ENCODE measurements around the gene PSMD3. TPM values are rescaled to one million over a fixed set of nuclear protein-coding genes. Genes with fewer than 3 reads are reported as not detected.
A peak's percentile ranks its signal among the peaks of the same experiment; 100 is the strongest.

The PSMD3 gene
- total RNA-seq, 1 donor from 2014 or later: 86.9 TPM

DNA sequence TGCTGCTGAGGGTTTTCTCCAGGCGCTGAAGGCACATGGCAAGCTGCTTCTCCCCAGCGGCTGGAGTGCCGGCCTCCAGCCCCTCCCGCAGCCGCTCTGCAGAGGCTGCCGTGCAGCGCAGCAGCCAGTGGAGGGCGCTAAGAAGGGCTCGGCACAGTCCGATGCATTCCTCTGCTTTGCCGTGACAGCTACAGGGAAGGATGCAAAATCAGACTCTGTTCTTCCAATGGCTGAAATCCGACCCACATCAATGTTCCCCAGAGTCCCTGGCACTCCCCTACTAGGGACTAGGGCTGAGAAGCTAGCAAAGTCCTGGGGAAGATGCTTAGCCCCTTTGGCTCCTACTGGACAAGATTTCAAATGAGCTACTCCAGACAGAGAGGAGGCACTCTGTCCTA is 54.6 kb downstream of the PSMD3 start:
- TF ChIP-seq, protein P1, sequence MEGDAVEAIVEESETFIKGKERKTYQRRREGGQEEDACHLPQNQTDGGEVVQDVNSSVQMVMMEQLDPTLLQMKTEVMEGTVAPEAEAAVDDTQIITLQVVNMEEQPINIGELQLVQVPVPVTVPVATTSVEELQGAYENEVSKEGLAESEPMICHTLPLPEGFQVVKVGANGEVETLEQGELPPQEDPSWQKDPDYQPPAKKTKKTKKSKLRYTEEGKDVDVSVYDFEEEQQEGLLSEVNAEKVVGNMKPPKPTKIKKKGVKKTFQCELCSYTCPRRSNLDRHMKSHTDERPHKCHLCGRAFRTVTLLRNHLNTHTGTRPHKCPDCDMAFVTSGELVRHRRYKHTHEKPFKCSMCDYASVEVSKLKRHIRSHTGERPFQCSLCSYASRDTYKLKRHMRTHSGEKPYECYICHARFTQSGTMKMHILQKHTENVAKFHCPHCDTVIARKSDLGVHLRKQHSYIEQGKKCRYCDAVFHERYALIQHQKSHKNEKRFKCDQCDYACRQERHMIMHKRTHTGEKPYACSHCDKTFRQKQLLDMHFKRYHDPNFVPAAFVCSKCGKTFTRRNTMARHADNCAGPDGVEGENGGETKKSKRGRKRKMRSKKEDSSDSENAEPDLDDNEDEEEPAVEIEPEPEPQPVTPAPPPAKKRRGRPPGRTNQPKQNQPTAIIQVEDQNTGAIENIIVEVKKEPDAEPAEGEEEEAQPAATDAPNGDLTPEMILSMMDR (IDR thresholded peaks at IDR 0.05): peak; percentile 80
- H3K9me3 Mint-ChIP-seq (ENCODE audit: low read depth): no peaks in the 10 kb centered on the region
- no peak overlapping the region for H3K4me3 Mint-ChIP-seq (ENCODE audit: unreplicated experiment)
- no peak overlapping the region for H3K27ac Mint-ChIP-seq (ENCODE audit: unreplicated experiment)
- H3K36me3 Mint-ChIP-seq (ENCODE audit: low read depth): peaks cover 27% of the 10 kb centered on the region
- no peak for DNase-seq (ENCODE audit: low spot score)
- H3K4me1 Mint-ChIP-seq (ENCODE audit: low read depth): peaks cover 11% of the 10 kb centered on the region
- no peaks in the 10 kb centered on the region for H3K27me3 Mint-ChIP-seq (ENCODE audit: low read depth)

DNA sequence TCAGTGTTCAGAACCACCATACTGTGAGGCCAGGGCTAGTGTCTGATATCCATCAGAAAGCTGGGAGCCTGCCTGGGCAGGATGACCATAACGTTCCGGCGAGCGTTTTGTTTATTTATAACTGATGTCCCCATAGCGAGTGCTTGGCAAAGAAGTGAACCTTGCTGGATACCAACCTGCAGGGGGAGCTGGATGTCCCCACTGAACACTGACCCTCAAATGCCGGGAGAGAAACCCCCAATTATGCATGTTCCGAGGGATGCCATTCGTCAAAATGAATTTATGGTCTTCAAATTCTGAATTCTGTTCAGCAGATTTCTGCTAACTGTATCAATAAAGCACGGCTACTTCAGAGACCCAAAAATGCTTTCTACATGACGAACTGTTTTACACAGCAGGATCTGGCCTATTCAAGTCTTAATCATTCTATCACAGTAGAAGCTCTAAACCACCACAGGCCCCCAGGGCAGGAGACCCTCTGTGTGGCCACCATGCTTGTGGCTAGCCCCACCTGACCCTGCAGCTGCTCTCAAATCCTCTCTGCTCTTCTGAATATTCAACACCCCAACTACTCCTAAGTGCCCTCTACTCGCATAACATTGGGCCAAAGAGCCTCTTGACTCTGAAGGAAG is 58.4 kb downstream of the PSMD3 start:
- H3K27ac Mint-ChIP-seq (ENCODE audit: unreplicated experiment): peak overlapping the region; percentile 87
- peaks cover 11% of the 10 kb centered on the region for H3K36me3 Mint-ChIP-seq (ENCODE audit: low read depth)
- H3K4me1 Mint-ChIP-seq (ENCODE audit: low read depth): peaks cover 11% of the 10 kb centered on the region
- TF ChIP-seq, protein P1 (IDR thresholded peaks at IDR 0.05): peak; percentile 85
- H3K9me3 Mint-ChIP-seq (ENCODE audit: low read depth): no peaks in the 10 kb centered on the region
- H3K27me3 Mint-ChIP-seq (ENCODE audit: low read depth): no peaks in the 10 kb centered on the region
- H3K4me3 Mint-ChIP-seq (ENCODE audit: unreplicated experiment): no peak overlapping the region
- no peak for DNase-seq (ENCODE audit: low spot score)

DNA sequence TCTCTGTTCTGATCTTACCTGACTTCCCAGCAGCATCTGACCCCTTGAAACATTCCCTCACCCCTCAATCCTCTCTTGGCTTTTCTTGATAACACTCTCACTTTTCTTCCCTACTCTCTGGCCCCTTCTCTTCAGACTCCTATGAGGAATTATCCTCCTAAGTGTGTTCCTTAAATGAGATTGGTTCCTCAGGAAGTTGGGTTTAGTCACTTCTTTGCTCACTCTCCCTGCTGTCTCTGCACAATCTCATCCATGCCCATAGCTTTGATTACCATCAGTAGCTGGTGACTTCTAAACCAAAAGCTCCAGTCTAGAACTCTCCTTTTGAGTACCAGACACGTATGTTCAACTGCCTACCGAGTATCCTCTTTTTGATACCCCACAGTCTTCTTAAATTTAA is 60.6 kb downstream of the PSMD3 start:
- H3K27me3 Mint-ChIP-seq (ENCODE audit: low read depth): no peaks in the 10 kb centered on the region

More for the DNA sequence above, 60.6 kb downstream of the PSMD3 start:
- H3K36me3 Mint-ChIP-seq (ENCODE audit: low read depth): peaks cover 6% of the 10 kb centered on the region
- H3K9me3 Mint-ChIP-seq (ENCODE audit: low read depth): no peaks in the 10 kb centered on the region
- no peak overlapping the region for H3K27ac Mint-ChIP-seq (ENCODE audit: unreplicated experiment)
- peaks cover 11% of the 10 kb centered on the region for H3K4me1 Mint-ChIP-seq (ENCODE audit: low read depth)
- DNase-seq (ENCODE audit: low spot score): no peak
- no peak overlapping the region for H3K4me3 Mint-ChIP-seq (ENCODE audit: unreplicated experiment)
- TF ChIP-seq, protein P1 (IDR thresholded peaks at IDR 0.05): no peak

Small RNA genes lying within 50 kb of the gene (microRNA-seq; reads per million reads assigned to microRNA genes)
- gene MIR6884 (ENCODE audit: borderline number of aligned reads): not detected

Other genes with a start within 250 kb of the PSMD3 start
- gene GRB7, start 242.9 kb upstream of the PSMD3 start, total RNA-seq: 0.46 to 0.68 TPM in 2 of 3 replicates, not detected in the other
- not detected in 3 replicates for gene IKZF3, start 116.5 kb upstream of the PSMD3 start, total RNA-seq
- not detected in 3 replicates for gene ZPBP2, start 112.6 kb upstream of the PSMD3 start, total RNA-seq
- gene GSDMB, start 62.2 kb upstream of the PSMD3 start, total RNA-seq: 6.0 to 8.1 TPM (median 6.8 TPM) in 3 replicates
- gene ORMDL3, start 53.2 kb upstream of the PSMD3 start, total RNA-seq: 54.9 to 59.9 TPM (median 55.0 TPM) in 3 replicates
- gene LRRC3C, start 53.1 kb upstream of the PSMD3 start, total RNA-seq: not detected in 3 replicates
- gene GSDMA, start 17.8 kb upstream of the PSMD3 start, total RNA-seq: not detected in 3 replicates
- not detected in 3 replicates for gene CSF3, start 34.6 kb downstream of the PSMD3 start, total RNA-seq
- gene MED24, start 73.6 kb downstream of the PSMD3 start, total RNA-seq: 54.4 to 94.3 TPM (median 57.7 TPM) in 3 replicates
- 31.9 to 46.6 TPM (median 34.7 TPM) in 3 replicates for gene THRA, start 82.2 kb downstream of the PSMD3 start, total RNA-seq
- 5.9 to 7.9 TPM (median 6.6 TPM) in 3 replicates for gene NR1D1, start 119.8 kb downstream of the PSMD3 start, total RNA-seq
- gene MSL1, start 141.2 kb downstream of the PSMD3 start, total RNA-seq: 86.8 to 103 TPM (median 96.2 TPM) in 3 replicates
- 70.2 to 78.3 TPM (median 70.6 TPM) in 3 replicates for gene CASC3, start 159.7 kb downstream of the PSMD3 start, total RNA-seq
- gene RAPGEFL1, start 196.7 kb downstream of the PSMD3 start, total RNA-seq: 3.6 to 5.5 TPM (median 3.9 TPM) in 3 replicates
- 25.9 to 28.3 TPM (median 28.1 TPM) in 3 replicates for gene WIPF2, start 238.5 kb downstream of the PSMD3 start, total RNA-seq